NK-92 treated with Interleukin-12 subunit alpha and Interleukin-12 subunit beta, amount 100 ng/mL, for 24 hours (cell line): ENCODE results near the gene CADM1.

Experiments
- DNase-seq: peaks from one replicate; lab custom pipeline; 2025; lab: John Stamatoyannopoulos, UW

The CADM1 gene

GRCh38 chr11:115148101-115148500 is 356.1 kb downstream of the CADM1 start:
- DNase-seq, result no peak

- DNase-seq, result no peak
Measured at GRCh38 chr11:115147243-115147807, 356.9 kb downstream of the CADM1 start.

GRCh38 chr11:115146425-115146824 is 357.8 kb downstream of the CADM1 start:
- no peak for DNase-seq

GRCh38 chr11:115145324-115145723 is 358.9 kb downstream of the CADM1 start:
- DNase-seq, result no peak

- no peak for DNase-seq
Measured at GRCh38 chr11:115144914-115145313, 359.3 kb downstream of the CADM1 start.

- no peak for DNase-seq
Measured at GRCh38 chr11:115144014-115144413, 360.2 kb downstream of the CADM1 start.

GRCh38 chr11:115141231-115142114 is 362.7 kb downstream of the CADM1 start:
- DNase-seq, result no peak

- DNase-seq, result no peak
Measured at GRCh38 chr11:115135936-115136335, 368.3 kb downstream of the CADM1 start.

GRCh38 chr11:115134926-115135325 is 369.3 kb downstream of the CADM1 start:
- DNase-seq, result no peak

GRCh38 chr11:115133475-115134209 is 370.6 kb downstream of the CADM1 start:
- DNase-seq, result no peak

- DNase-seq, result no peak
Measured at GRCh38 chr11:115132436-115133228, 371.6 kb downstream of the CADM1 start.

GRCh38 chr11:115129473-115130289 is 374.5 kb downstream of the CADM1 start:
- no peak for DNase-seq

GRCh38 chr11:115128226-115128625 is 376.0 kb downstream of the CADM1 start:
- DNase-seq, result no peak

- DNase-seq, result no peak
Measured at GRCh38 chr11:115127790-115128189, 376.4 kb downstream of the CADM1 start.

- no peak for DNase-seq
Measured at GRCh38 chr11:115126515-115127208, 377.6 kb downstream of the CADM1 start.

- no peak for DNase-seq
Measured at GRCh38 chr11:115126092-115126491, 378.1 kb downstream of the CADM1 start.

GRCh38 chr11:115124786-115125185 is 379.4 kb downstream of the CADM1 start:
- DNase-seq, result no peak

GRCh38 chr11:115123641-115124040 is 380.6 kb downstream of the CADM1 start:
- DNase-seq, result no peak

- DNase-seq, result no peak
Measured at GRCh38 chr11:115122274-115122673, 381.9 kb downstream of the CADM1 start.
